ENCODE data around the gene SMARCAL1.

Gene SMARCAL1

GRCh38 chr2:216385478-216385877 is 26.8 kb upstream of the SMARCAL1 start:
- no peak for TF ChIP-seq CTCF (IDR thresholded peaks at IDR 0.05; ENCODE audit: low read depth, low read length)
- no peak for DNase-seq (ENCODE audit: extremely low read depth, low read depth)

GRCh38 chr2:216387262-216387661 is 25.0 kb upstream of the SMARCAL1 start:
- no peak for TF ChIP-seq CTCF (IDR thresholded peaks at IDR 0.05; ENCODE audit: low read depth, low read length)
- no peak for DNase-seq (ENCODE audit: extremely low read depth, low read depth)

GRCh38 chr2:216388046-216388884 is 24.0 kb upstream of the SMARCAL1 start:
- no peak for TF ChIP-seq CTCF (IDR thresholded peaks at IDR 0.05; ENCODE audit: low read depth, low read length)
- no peak for DNase-seq (ENCODE audit: extremely low read depth, low read depth)

GRCh38 chr2:216389570-216389969 is 22.7 kb upstream of the SMARCAL1 start:
- no peak for TF ChIP-seq CTCF (IDR thresholded peaks at IDR 0.05; ENCODE audit: low read depth, low read length)
- no peak for DNase-seq (ENCODE audit: extremely low read depth, low read depth)

- no peak for TF ChIP-seq CTCF (IDR thresholded peaks at IDR 0.05; ENCODE audit: low read depth, low read length)
- no peak for DNase-seq (ENCODE audit: extremely low read depth, low read depth)
Observed at GRCh38 chr2:216391401-216391800, 20.9 kb upstream of the SMARCAL1 start.

- no peak for TF ChIP-seq CTCF (IDR thresholded peaks at IDR 0.05; ENCODE audit: low read depth, low read length)
- no peak for DNase-seq (ENCODE audit: extremely low read depth, low read depth)
Observed at GRCh38 chr2:216392018-216392562, 20.2 kb upstream of the SMARCAL1 start.
